Mesendoderm (in vitro differentiated cells): ENCODE results near the gene TLK1.

Experiments used
- DNase-seq: peaks from one replicate; pipeline ENCODE4 v3.0.0; 2013
- H2AK5ac ChIP-seq: 2 replicates; pipeline ENCODE4 v1.6.1; 2013; ENCODE audit warnings: low read length, inconsistent platforms
- H2BK120ac ChIP-seq: 2 replicates; pipeline ENCODE4 v1.6.1; 2013; ENCODE audit warnings: low read depth, mild to moderate bottlenecking, low read length, moderate library complexity, mixed read lengths
- H2BK15ac ChIP-seq: replicated peaks from 2 replicates; pipeline ENCODE4 v1.6.1; 2013; ENCODE audit warnings: low read depth, mild to moderate bottlenecking, moderate library complexity
- H2BK5ac ChIP-seq: 2 replicates; pipeline ENCODE4 v1.6.1; 2013; ENCODE audit warnings: low read length, inconsistent platforms
- H3K18ac ChIP-seq: 2 replicates; pipeline ENCODE4 v1.6.1; 2013; ENCODE audit warnings: mild to moderate bottlenecking, low read length, mixed read lengths
- H3K23ac ChIP-seq: one replicate; pipeline ENCODE4 v1.6.1; 2013; ENCODE audit warnings: low read length
- H3K27ac ChIP-seq: 2 replicates; pipeline ENCODE4 v1.5.1; 2013; ENCODE audit warnings: low read depth, mild to moderate bottlenecking, inconsistent platforms, low read length, moderate library complexity
- H3K27me3 ChIP-seq: 2 replicates; pipeline ENCODE4 v1.6.1; 2013; ENCODE audit warnings: low read length, control low read depth, mild to moderate bottlenecking, inconsistent platforms; ENCODE audit not compliant: insufficient read depth, poor library complexity
- H3K36me3 ChIP-seq: 2 replicates; pipeline ENCODE4 v1.6.1; 2013; ENCODE audit warnings: low read length, inconsistent platforms; ENCODE audit not compliant: control insufficient read depth, insufficient read depth
- H3K4ac ChIP-seq: one replicate; pipeline ENCODE4 v1.6.1; 2013; ENCODE audit warnings: low read depth, mild to moderate bottlenecking, low read length, moderate library complexity
- H3K4me1 ChIP-seq: 2 replicates; pipeline ENCODE4 v1.6.1; 2013; ENCODE audit warnings: low read depth, low read length, inconsistent platforms; ENCODE audit not compliant: control insufficient read depth
- H3K4me2 ChIP-seq: 2 replicates; pipeline ENCODE4 v1.6.1; 2013; ENCODE audit warnings: low read length
- H3K4me3 ChIP-seq: 2 replicates; pipeline ENCODE4 v1.5.1; 2013; ENCODE audit warnings: mild to moderate bottlenecking, low read length
- H3K56ac ChIP-seq: one replicate; pipeline ENCODE4 v1.6.1; 2013; ENCODE audit warnings: low read length
- H3K79me1 ChIP-seq: 2 replicates; pipeline ENCODE4 v1.6.1; 2013; ENCODE audit warnings: low read length, inconsistent platforms
- H3K79me2 ChIP-seq: 2 replicates; pipeline ENCODE4 v1.6.1; 2013; ENCODE audit warnings: mild to moderate bottlenecking, low read length; ENCODE audit not compliant: control insufficient read depth, insufficient read depth
- H3K9ac ChIP-seq: 2 replicates; pipeline ENCODE4 v1.6.1; 2013; ENCODE audit warnings: low read length, inconsistent platforms
- H4K5ac ChIP-seq: one replicate; pipeline ENCODE4 v1.6.1; 2013; ENCODE audit warnings: low read length
- H4K8ac ChIP-seq: one replicate; pipeline ENCODE4 v1.6.1; 2013; ENCODE audit warnings: low read depth, mild to moderate bottlenecking, control low read depth, low read length, moderate library complexity
- WGBS: extraction: QIAGEN DNeasy Blood & Tissue Kit; methylation state at CpG from one replicate; pipeline ENCODE4 v1.1.7; 2013; ENCODE audit warnings: low lambda C conversion rate, missing lambda C conversion rate; ENCODE audit not compliant: insufficient coverage; ENCODE audit errors: extremely low coverage; 5-methylcytosine and 5-hydroxymethylcytosine counted together

Gene TLK1

GRCh38 chr2:171136024-171136423, 24.7 kb downstream of the TLK1 start:
- H2BK15ac ChIP-seq, result no peak overlapping the region
- WGBS, result no CpG with 5 or more reads among the region's 4 CpGs

GRCh38 chr2:171134624-171135230, 26.0 kb downstream of the TLK1 start:
- Histone ChIP-seq H3K23ac (no peak overlapping the region), H3K9ac (no peak overlapping the region), H3K79me1 (peaks cover 4% of the 10 kb centered on the region), H3K56ac (no peak overlapping the region), H3K4ac (no peak overlapping the region), H3K27me3 (no peaks in the 10 kb centered on the region), H3K36me3 (no peaks in the 10 kb centered on the region), H2AK5ac (no peak overlapping the region), H3K27ac (no peak overlapping the region), H2BK5ac (no peak overlapping the region), H4K5ac (no peak overlapping the region), H3K4me2 (no peak overlapping the region), H2BK15ac (no peak overlapping the region), H3K18ac (no peak overlapping the region), H2BK120ac (no peak overlapping the region), H4K8ac (no peak overlapping the region), H3K4me1 (peaks cover under 1% of the 10 kb centered on the region), H3K4me3 (no peak overlapping the region), H3K79me2 (peaks cover 68% of the 10 kb centered on the region)
- DNase-seq, result no peak
- WGBS, result no CpG with 5 or more reads among the region's 4 CpGs

More at GRCh38 chr2:171136024-171136423, 24.7 kb downstream of the TLK1 start:
- Histone ChIP-seq H3K4ac (no peak overlapping the region), H2BK5ac (no peak overlapping the region), H3K4me1 (peaks cover 5% of the 10 kb centered on the region), H3K27me3 (no peaks in the 10 kb centered on the region), H4K5ac (no peak overlapping the region), H3K4me3 (no peak overlapping the region), H3K79me2 (peaks cover 66% of the 10 kb centered on the region), H2AK5ac (no peak overlapping the region), H3K23ac (no peak overlapping the region), H3K36me3 (no peaks in the 10 kb centered on the region), H3K4me2 (no peak overlapping the region), H3K18ac (no peak overlapping the region), H4K8ac (no peak overlapping the region), H3K9ac (no peak overlapping the region), H2BK120ac (no peak overlapping the region), H3K27ac (no peak overlapping the region), H3K79me1 (peaks cover 2% of the 10 kb centered on the region), H3K56ac (no peak overlapping the region)
- no peak for DNase-seq

- Histone ChIP-seq H2BK15ac (no peak overlapping the region), H3K23ac (no peak overlapping the region), H3K9ac (no peak overlapping the region), H2BK5ac (no peak overlapping the region), H3K27me3 (no peaks in the 10 kb centered on the region), H2AK5ac (no peak overlapping the region), H3K4ac (no peak overlapping the region), H3K4me2 (no peak overlapping the region), H3K56ac (no peak overlapping the region), H4K5ac (no peak overlapping the region), H3K79me2 (peaks cover 68% of the 10 kb centered on the region), H3K4me3 (no peak overlapping the region), H3K27ac (no peak overlapping the region), H2BK120ac (no peak overlapping the region), H3K18ac (no peak overlapping the region), H3K79me1 (peaks cover 4% of the 10 kb centered on the region), H4K8ac (no peak overlapping the region), H3K4me1 (no peaks in the 10 kb centered on the region), H3K36me3 (no peaks in the 10 kb centered on the region)
- no CpG with 5 or more reads among the region's 5 CpGs for WGBS
- peak; percentile 73 for DNase-seq
Measured at GRCh38 chr2:171132086-171132485, 28.6 kb downstream of the TLK1 start.

- no peak overlapping the region for H3K4me3 ChIP-seq
- H2AK5ac ChIP-seq, result no peak overlapping the region
- no peak overlapping the region for H3K4ac ChIP-seq
- no peak overlapping the region for H3K23ac ChIP-seq
- peaks cover 51% of the 10 kb centered on the region for H3K79me2 ChIP-seq
- no peak overlapping the region for H3K9ac ChIP-seq
- H2BK15ac ChIP-seq, result no peak overlapping the region
- H2BK120ac ChIP-seq, result no peak overlapping the region
- no peaks in the 10 kb centered on the region for H3K36me3 ChIP-seq
- H3K79me1 ChIP-seq, result peaks cover 2% of the 10 kb centered on the region
- no peaks in the 10 kb centered on the region for H3K4me1 ChIP-seq
- no peak overlapping the region for H4K5ac ChIP-seq
- H4K8ac ChIP-seq, result no peak overlapping the region
- H3K56ac ChIP-seq, result no peak overlapping the region
- no peak overlapping the region for H3K27ac ChIP-seq
- no peak overlapping the region for H3K4me2 ChIP-seq
- no peak overlapping the region for H2BK5ac ChIP-seq
- no peak overlapping the region for H3K18ac ChIP-seq
- WGBS, result no CpG with 5 or more reads among the region's 1 CpG
- no peaks in the 10 kb centered on the region for H3K27me3 ChIP-seq
- DNase-seq, result no peak
Measured at GRCh38 chr2:171128461-171128860, 32.2 kb downstream of the TLK1 start.

GRCh38 chr2:171124541-171124940, 36.2 kb downstream of the TLK1 start:
- Histone ChIP-seq H3K79me2 (peaks cover 53% of the 10 kb centered on the region), H3K56ac (no peak overlapping the region), H3K18ac (no peak overlapping the region), H3K4me1 (no peaks in the 10 kb centered on the region), H3K23ac (no peak overlapping the region), H3K4ac (no peak overlapping the region), H2BK5ac (no peak overlapping the region), H3K4me3 (no peak overlapping the region), H3K36me3 (no peaks in the 10 kb centered on the region), H3K27me3 (no peaks in the 10 kb centered on the region), H2AK5ac (no peak overlapping the region), H2BK15ac (no peak overlapping the region), H4K5ac (no peak overlapping the region), H3K27ac (no peak overlapping the region), H3K4me2 (no peak overlapping the region), H3K9ac (no peak overlapping the region), H3K79me1 (peaks cover 3% of the 10 kb centered on the region), H4K8ac (no peak overlapping the region), H2BK120ac (no peak overlapping the region)
- DNase-seq, result no peak
- no CpG with 5 or more reads among the region's 4 CpGs for WGBS

- no peak overlapping the region for H2BK5ac ChIP-seq
- no peaks in the 10 kb centered on the region for H3K36me3 ChIP-seq
- H3K4me1 ChIP-seq, result no peaks in the 10 kb centered on the region
- no peak overlapping the region for H3K27ac ChIP-seq
- H2AK5ac ChIP-seq, result no peak overlapping the region
- peaks cover 40% of the 10 kb centered on the region for H3K79me2 ChIP-seq
- H3K18ac ChIP-seq, result no peak overlapping the region
- no peak overlapping the region for H4K8ac ChIP-seq
- H4K5ac ChIP-seq, result no peak overlapping the region
- H3K56ac ChIP-seq, result no peak overlapping the region
- H2BK15ac ChIP-seq, result no peak overlapping the region
- DNase-seq, result no peak
- no peak overlapping the region for H3K9ac ChIP-seq
- H3K79me1 ChIP-seq, result peaks cover 7% of the 10 kb centered on the region
- no peaks in the 10 kb centered on the region for H3K27me3 ChIP-seq
- H3K4me2 ChIP-seq, result no peak overlapping the region
- no peak overlapping the region for H3K4me3 ChIP-seq
- no peak overlapping the region for H2BK120ac ChIP-seq
- H3K4ac ChIP-seq, result no peak overlapping the region
- no peak overlapping the region for H3K23ac ChIP-seq
Measured at GRCh38 chr2:171109571-171109970, 51.1 kb downstream of the TLK1 start.
